ENCODE results near the gene TCFL5.
A peak's percentile ranks its signal among the peaks of the same experiment; 100 is the strongest.

Gene TCFL5

GRCh38 chr20:62835931-62836861 is 25.4 kb downstream of the TCFL5 start:
- no peak overlapping the region for H3K9ac ChIP-seq (ENCODE audit: low read length)
- no peaks in the 10 kb centered on the region for H3K79me2 ChIP-seq (ENCODE audit: insufficient read depth, low read length)
- no peaks in the 10 kb centered on the region for H3K9me2 ChIP-seq (replicated peaks; ENCODE audit: insufficient read depth, low read length)
- no peaks in the 10 kb centered on the region for H3F3A ChIP-seq (ENCODE audit: insufficient read depth)
- H3K4me3 ChIP-seq (ENCODE audit: insufficient read depth, low read length, poor library complexity, severe bottlenecking): no peak overlapping the region
- no peaks in the 10 kb centered on the region for H3K27me3 ChIP-seq (ENCODE audit: low read length)
- H2AFZ ChIP-seq (ENCODE audit: low read depth, low read length, severe bottlenecking): no peak overlapping the region
- H3K4me2 ChIP-seq (ENCODE audit: low read depth, low read length, poor library complexity, severe bottlenecking): no peak overlapping the region
- H3K27ac ChIP-seq (ENCODE audit: low read depth, low read length): no peak overlapping the region
- no peaks in the 10 kb centered on the region for H4K20me1 ChIP-seq (ENCODE audit: low read depth, low read length)
- H3K36me3 ChIP-seq (ENCODE audit: low read length): no peaks in the 10 kb centered on the region
- H3K9me3 ChIP-seq (ENCODE audit: insufficient read depth, low read length): no peaks in the 10 kb centered on the region
- TF ChIP-seq CTCF (IDR thresholded peaks at IDR 0.05; ENCODE audit: insufficient read depth, low read length, poor library complexity, severe bottlenecking): no peak
- no peak for TF ChIP-seq EZH2phosphoT487 (conservative IDR thresholded peaks at IDR 0.05; ENCODE audit: low read length)

DNA sequence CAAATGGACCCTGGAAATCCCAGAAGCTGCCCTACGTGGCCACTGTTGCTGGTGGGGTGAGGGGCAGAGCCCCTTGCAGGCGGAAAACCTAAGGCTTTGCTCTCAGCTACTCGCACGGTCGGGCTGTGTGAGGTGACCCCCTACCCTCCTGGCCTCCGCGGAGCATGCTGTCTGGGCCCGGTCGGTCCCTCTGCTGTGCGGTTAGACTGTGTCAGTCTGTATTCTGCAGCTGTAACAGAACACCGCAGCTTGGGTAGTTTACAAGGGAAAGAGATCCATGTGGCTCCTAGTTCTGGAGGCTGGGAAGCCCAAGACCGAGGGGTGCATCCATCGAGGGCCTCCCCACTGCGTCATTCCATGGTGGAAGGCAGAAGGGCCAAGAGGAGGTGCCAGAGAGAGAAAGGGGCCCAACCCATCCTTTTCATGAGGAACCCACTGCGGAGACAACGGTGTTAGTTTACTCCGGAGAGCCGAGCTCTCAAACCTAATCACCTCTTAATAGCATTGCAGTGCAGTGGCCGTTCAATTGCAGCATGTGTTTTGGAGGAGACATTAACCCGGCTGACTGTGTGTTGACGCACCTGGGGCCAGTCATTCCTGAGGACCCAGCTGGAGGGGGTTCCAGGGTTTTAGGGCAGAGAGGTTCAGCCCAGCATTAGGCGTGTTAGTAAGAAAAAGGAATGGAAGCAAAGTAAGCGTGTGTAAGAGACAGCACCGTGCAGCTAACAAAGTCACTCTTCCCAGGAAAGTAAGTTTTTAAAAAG is 26.5 kb downstream of the TCFL5 start:
- no peak overlapping the region for H3K27ac ChIP-seq (ENCODE audit: low read depth, low read length)
- no peaks in the 10 kb centered on the region for H3F3A ChIP-seq (ENCODE audit: insufficient read depth)
- no peak for TF ChIP-seq CTCF (IDR thresholded peaks at IDR 0.05; ENCODE audit: insufficient read depth, low read length, poor library complexity, severe bottlenecking)
- TF ChIP-seq EZH2phosphoT487 (conservative IDR thresholded peaks at IDR 0.05; ENCODE audit: low read length): no peak
- no peaks in the 10 kb centered on the region for H3K9me3 ChIP-seq (ENCODE audit: insufficient read depth, low read length)
- H4K20me1 ChIP-seq (ENCODE audit: low read depth, low read length): no peaks in the 10 kb centered on the region
- H2AFZ ChIP-seq (ENCODE audit: low read depth, low read length, severe bottlenecking): no peak overlapping the region
- no peak overlapping the region for H3K4me3 ChIP-seq (ENCODE audit: insufficient read depth, low read length, poor library complexity, severe bottlenecking)
- H3K79me2 ChIP-seq (ENCODE audit: insufficient read depth, low read length): no peaks in the 10 kb centered on the region
- H3K36me3 ChIP-seq (ENCODE audit: low read length): no peaks in the 10 kb centered on the region
- H3K9ac ChIP-seq (ENCODE audit: low read length): no peak overlapping the region
- H3K4me2 ChIP-seq (ENCODE audit: low read depth, low read length, poor library complexity, severe bottlenecking): no peak overlapping the region
- no peaks in the 10 kb centered on the region for H3K27me3 ChIP-seq (ENCODE audit: low read length)
- no peaks in the 10 kb centered on the region for H3K9me2 ChIP-seq (replicated peaks; ENCODE audit: insufficient read depth, low read length)

DNA sequence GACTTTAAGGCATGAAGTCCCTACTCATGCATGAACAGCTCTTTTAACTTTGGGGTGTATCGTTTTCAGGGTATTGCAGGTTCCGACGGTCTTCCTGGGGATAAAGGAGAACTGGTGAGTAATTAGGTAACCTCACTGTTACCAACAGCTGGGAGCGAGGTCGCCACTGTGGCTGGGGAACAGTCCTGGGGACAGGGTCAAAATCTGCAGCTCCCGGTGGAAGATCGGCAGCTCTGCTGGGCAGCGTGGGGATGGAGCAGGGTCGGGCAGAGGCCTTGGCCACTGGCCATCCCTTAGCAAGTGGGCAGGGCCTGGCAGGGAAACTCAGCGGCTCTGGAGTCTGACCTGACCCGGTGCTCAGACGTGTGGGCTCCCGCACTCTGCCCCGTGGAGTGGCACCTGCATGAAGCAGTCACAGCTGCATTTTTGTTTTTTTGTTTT is 28.7 kb downstream of the TCFL5 start:
- peak overlapping the region; percentile 21 for H2AFZ ChIP-seq (ENCODE audit: low read depth, low read length, severe bottlenecking)
- no peak for TF ChIP-seq EZH2phosphoT487 (conservative IDR thresholded peaks at IDR 0.05; ENCODE audit: low read length)
- TF ChIP-seq CTCF (IDR thresholded peaks at IDR 0.05; ENCODE audit: insufficient read depth, low read length, poor library complexity, severe bottlenecking): no peak
- H3K36me3 ChIP-seq (ENCODE audit: low read length): no peaks in the 10 kb centered on the region
- H3K9me3 ChIP-seq (ENCODE audit: insufficient read depth, low read length): no peaks in the 10 kb centered on the region
- H3K27me3 ChIP-seq (ENCODE audit: low read length): no peaks in the 10 kb centered on the region
- H3K79me2 ChIP-seq (ENCODE audit: insufficient read depth, low read length): no peaks in the 10 kb centered on the region
- H3K27ac ChIP-seq (ENCODE audit: low read depth, low read length): peak overlapping the region; percentile 34
- peak overlapping the region; percentile 42 for H3K4me2 ChIP-seq (ENCODE audit: low read depth, low read length, poor library complexity, severe bottlenecking)
- H3K4me3 ChIP-seq (ENCODE audit: insufficient read depth, low read length, poor library complexity, severe bottlenecking): peak overlapping the region; percentile 23
- H3K9ac ChIP-seq (ENCODE audit: low read length): no peak overlapping the region
- H4K20me1 ChIP-seq (ENCODE audit: low read depth, low read length): no peaks in the 10 kb centered on the region
- H3K9me2 ChIP-seq (replicated peaks; ENCODE audit: insufficient read depth, low read length): no peaks in the 10 kb centered on the region
- H3F3A ChIP-seq (ENCODE audit: insufficient read depth): no peaks in the 10 kb centered on the region

All from SU-DHL-6 (cell line).